ENCODE data around the gene PIGH. TPM values are rescaled to one million over a fixed set of nuclear protein-coding genes. Genes with fewer than 3 reads are reported as not detected.

Gene PIGH
- total and polyA plus RNA-seq, 12 donors = 9.0 to 23.3 (median 10.3) TPM

- TF ChIP-seq CTCF (IDR thresholded peaks at IDR 0.05) = no peak
- ATAC-seq (no peak), DNase-seq (no peak)
- H3K9me3 ChIP-seq = no peaks in the 10 kb centered on the region
- no peaks in the 10 kb centered on the region for H3K27me3 ChIP-seq
- WGBS, 2 donors = 90 to 94% methylated on average over 7 of the region's 7 CpGs
- no peak overlapping the region for H3K27ac ChIP-seq
- no peaks in the 10 kb centered on the region for H3K36me3 ChIP-seq
- intact Hi-C loops (cut with DNase I) = no loop called here
- no peaks in the 10 kb centered on the region for H3K4me1 ChIP-seq
- H3K4me3 ChIP-seq = no peak overlapping the region
Measured at GRCh38 chr14:67554341-67554740, 45.7 kb downstream of the PIGH start.

GRCh38 chr14:67553547-67553946 is 46.5 kb downstream of the PIGH start:
- Histone ChIP-seq H3K4me3 (no peak overlapping the region), H3K27me3 (no peaks in the 10 kb centered on the region), H3K36me3 (no peaks in the 10 kb centered on the region), H3K9me3 (no peaks in the 10 kb centered on the region), H3K27ac (no peak overlapping the region), H3K4me1 (no peaks in the 10 kb centered on the region)
- intact Hi-C loops (cut with DNase I) = no loop called here
- ATAC-seq (no peak), DNase-seq (no peak)
- 69 to 73% methylated on average over 3 of the region's 3 CpGs for WGBS, 2 donors
- TF ChIP-seq CTCF (IDR thresholded peaks at IDR 0.05) = no peak

- Histone ChIP-seq H3K4me1 (no peaks in the 10 kb centered on the region), H3K36me3 (no peaks in the 10 kb centered on the region), H3K27ac (no peak overlapping the region), H3K4me3 (no peak overlapping the region), H3K9me3 (no peaks in the 10 kb centered on the region), H3K27me3 (no peaks in the 10 kb centered on the region)
- intact Hi-C loops (cut with DNase I) = no loop called here
- DNase-seq (no peak), ATAC-seq (peak in 2 of 8 donors; percentile 42 to 63)
- no peak for TF ChIP-seq CTCF (IDR thresholded peaks at IDR 0.05)
- 52 to 70% methylated on average over 3 of the region's 3 CpGs for WGBS, 2 donors
Measured at GRCh38 chr14:67551940-67552339, 48.1 kb downstream of the PIGH start.

GRCh38 chr14:67551123-67551522 is 48.9 kb downstream of the PIGH start:
- Histone ChIP-seq H3K9me3 (no peaks in the 10 kb centered on the region), H3K27ac (no peak overlapping the region), H3K27me3 (peaks cover 0 to 3% (median 0%) of the 10 kb centered on the region in 7 donors), H3K36me3 (no peaks in the 10 kb centered on the region), H3K4me1 (no peaks in the 10 kb centered on the region), H3K4me3 (no peak overlapping the region)
- DNase-seq (no peak), ATAC-seq (no peak)
- intact Hi-C loops (cut with DNase I) = no loop called here
- WGBS, 2 donors = 88 to 96% methylated on average over 3 of the region's 3 CpGs
- no peak for TF ChIP-seq CTCF (IDR thresholded peaks at IDR 0.05)

Measured in heart right ventricle (tissue), 16 donors.